HG03066 (cell line): ENCODE measurements around the gene CLPTM1.

Source experiments
- ATAC-seq: cut with Tn5 transposase; IDR thresholded peaks from one replicate; pipeline ENCODE4 v1.9.1; 2021; ENCODE audit warnings: low read depth; ENCODE audit not compliant: unreplicated experiment

The CLPTM1 gene

DNA sequence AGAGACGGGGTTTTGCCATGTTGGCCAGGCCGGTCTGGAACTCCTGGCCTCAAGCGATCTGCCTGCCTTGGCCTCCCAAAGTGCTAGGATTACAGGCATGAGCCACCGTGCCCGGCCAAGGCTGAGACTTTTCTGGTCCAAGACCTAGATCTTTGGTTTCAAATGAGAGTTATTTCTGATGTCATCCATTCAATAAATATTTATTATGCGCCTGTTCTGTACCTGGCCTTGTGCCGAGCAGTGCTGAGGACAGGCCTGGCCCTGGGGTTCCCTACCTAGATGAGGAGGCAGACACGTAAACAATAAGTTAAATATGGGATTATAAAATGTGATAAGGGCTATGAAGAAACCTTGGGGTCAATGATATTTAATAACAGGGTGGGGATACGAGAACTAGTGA, 50.6 kb downstream of the CLPTM1 start:
- no peak for ATAC-seq

DNA sequence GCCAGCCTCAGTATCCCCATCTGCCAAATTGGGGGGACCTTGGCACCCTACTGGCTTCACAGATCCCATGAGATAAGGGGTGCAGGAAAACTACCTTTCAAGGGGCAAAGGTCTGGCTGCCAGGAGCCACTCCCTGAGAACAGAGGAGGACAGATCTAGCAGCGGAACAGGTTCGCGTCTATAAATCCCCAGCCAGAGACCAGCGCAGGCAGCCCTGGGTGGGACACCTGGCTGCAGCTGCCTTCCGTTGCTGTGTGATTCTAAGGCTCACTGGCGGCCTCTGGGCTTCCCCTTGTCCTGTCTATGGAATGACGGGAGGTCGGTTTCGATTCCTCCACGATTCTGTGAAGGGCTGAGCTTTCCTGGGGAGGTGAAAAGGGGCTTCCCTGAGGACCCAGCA, 53.4 kb downstream of the CLPTM1 start:
- no peak for ATAC-seq

DNA sequence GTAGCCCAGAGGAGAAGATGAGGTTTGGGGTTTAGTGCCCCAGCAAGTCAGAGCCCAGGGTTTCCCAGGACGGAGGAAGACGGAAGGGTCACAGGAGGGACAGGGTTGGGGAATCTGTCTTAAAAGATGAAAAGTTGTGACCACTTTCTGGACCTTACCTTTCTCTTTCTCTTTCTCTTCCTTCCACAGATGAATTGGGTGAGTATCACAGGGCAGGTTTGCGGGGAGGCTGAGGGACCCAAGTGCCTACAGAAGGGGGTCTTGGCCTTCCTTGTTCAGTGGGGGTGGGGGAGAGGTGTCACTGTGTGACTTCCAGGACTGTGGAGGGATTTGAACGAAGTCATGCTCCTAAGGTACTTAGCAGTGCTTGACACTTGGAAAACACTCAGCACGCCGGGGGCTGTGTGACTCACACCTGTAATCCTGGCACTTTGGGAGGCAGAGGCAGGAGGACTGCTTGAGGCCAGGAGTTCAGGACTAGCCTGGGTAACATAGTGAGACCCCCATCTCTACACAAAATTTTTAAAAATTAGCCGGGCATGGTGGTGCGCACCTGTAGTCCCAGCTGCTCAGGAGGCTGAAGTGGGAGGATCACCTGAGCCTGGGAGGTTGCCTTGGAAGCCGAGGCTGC, 54.6 kb downstream of the CLPTM1 start:
- ATAC-seq, result no peak

DNA sequence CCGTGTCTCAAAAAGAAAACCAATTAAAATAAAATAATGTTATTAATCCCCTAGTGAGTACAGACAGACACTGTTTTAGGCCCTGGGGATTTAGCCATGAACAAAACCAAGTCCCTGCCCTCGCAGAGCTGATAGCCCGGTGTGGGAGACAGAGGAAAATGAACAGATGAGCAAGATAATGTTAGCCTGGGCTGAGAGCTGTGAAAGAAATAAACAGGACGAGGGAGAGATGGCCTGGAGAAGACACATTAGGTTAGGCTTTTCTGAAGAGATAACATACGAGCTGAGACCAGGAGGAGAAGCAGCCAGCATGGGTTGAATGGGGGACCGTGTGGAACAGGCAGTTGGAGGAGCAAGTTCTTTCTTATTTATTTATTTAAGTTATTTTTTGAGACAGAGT, 55.1 kb downstream of the CLPTM1 start:
- ATAC-seq, result no peak

DNA sequence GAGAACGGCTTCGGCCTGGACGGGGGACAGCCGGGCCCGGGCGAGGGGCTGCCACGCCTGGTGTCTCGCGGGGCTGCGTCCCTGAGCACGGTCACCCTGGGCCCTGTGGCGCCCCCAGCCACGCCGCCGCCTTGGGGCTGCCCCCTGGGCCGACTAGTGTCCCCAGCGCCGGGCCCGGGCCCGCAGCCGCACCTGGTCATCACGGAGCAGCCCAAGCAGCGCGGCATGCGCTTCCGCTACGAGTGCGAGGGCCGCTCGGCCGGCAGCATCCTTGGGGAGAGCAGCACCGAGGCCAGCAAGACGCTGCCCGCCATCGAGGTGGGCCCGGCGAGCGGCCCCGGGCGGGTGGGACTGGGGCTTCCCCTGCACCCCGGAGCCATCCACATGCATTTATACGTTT, 56.8 kb downstream of the CLPTM1 start:
- no peak for ATAC-seq

DNA sequence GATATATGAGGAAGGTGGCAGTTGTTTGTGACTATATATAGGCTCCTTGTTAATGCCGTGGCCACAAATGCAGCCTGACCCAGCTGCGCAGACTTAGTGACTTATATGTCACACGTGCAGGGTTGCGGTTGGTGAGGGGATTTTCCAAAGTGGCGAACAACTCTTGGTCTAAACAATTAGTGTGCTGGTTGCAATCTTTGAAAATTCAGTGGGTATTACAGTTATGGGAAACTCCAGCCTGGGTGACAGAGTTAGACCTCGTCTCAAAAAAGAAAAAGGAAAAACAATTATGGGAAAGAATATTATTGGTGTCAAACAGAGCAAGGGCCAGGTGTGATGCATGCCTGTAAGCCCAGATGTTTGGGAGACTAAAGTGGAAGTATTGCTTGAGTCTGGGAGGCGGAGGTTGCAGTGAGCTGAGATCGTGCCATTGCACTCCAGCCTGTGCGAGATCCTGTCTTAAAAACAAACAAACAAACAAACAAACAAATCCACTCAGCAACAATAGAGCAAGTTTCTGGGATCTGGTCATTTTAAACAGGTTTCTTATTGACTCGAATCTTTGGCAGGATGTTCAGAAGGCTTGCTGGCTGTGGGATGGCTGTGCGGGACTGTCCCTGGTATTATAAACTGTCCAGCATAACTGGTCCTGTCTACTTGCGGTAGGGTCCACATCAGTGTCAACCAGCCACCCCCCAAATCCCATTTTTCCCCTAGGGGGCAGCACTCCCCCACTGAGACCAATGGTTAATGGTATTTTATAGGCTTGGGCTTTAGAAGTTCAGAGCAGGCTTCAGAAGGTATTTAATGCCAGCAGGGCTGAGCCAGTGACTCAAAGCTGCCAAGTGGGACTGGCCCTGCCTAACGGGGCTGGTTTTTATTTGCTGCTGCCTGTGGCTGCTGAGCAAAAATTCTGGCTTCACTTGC, 61.5 kb downstream of the CLPTM1 start:
- ATAC-seq, result no peak

DNA sequence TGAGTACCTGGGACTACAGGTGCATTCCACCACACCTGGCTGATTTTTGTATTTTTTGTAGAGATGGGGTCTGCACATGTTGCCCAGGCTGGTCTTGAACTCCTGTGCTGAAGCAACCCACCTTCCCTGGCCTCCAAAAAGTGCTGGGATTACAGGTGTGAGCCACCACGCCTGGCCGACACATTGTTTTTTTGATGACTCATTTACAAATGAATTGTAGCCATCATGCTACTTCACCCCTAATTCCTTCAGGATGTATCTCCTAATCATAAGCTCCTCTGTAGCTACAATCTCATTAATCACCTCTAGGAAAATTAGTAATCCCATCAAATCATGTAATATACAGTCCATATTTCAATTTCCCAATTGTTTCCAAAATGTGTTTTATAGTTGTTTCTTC, 64.0 kb downstream of the CLPTM1 start:
- ATAC-seq, result no peak

DNA sequence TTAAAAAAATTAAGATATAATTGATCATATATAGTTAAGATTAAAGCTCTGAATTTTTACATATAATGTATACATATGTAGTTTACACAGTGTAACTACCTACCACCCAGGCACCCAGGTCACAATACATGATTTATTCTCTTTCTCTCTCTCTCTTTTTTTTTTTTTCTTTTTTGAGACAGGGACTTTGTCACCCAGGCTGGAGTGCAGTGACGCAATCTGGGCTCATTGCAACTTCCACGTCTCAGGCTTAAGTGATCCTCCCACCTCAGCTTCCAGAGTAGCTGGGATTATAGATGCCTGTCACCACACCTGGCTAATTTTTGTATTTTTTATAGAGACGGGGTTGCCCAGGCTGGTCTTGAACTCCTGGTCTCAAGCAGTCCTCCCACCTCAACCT, 64.9 kb downstream of the CLPTM1 start:
- ATAC-seq, result no peak

DNA sequence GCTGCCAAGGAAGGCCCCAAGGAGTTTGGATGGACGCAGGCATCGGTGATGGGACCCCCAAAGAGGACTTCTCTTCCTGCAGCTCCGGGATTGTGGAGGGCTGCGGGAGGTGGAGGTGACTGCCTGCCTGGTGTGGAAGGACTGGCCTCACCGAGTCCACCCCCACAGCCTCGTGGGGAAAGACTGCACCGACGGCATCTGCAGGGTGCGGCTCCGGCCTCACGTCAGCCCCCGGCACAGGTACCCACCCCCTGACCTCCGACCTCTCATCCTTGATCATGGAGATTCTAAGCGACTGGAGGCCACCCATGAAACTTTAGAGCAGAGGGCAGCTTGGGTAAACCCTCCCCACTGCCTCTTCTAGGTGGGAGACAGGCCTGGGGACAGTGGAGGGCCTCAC, 66.8 kb downstream of the CLPTM1 start:
- ATAC-seq, result no peak

DNA sequence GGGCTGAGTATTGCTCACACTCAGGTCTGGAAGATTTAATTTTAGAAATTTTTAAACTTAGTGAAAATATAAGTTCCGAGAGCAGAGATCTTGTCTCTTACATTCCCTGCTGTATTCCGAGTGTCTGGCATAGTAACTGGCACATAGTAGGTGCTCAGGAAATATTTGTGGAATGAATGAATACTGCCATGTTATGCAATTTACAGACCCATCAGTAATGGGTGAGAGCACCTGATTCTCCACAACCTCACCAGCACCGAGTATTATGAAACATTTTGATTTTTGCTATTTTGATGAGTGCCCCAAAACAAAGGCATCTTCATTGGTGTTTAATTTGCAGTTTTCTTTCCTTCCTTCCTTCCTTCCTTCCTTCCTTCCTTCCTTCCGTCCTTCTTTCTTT, 67.9 kb downstream of the CLPTM1 start:
- ATAC-seq, result no peak

DNA sequence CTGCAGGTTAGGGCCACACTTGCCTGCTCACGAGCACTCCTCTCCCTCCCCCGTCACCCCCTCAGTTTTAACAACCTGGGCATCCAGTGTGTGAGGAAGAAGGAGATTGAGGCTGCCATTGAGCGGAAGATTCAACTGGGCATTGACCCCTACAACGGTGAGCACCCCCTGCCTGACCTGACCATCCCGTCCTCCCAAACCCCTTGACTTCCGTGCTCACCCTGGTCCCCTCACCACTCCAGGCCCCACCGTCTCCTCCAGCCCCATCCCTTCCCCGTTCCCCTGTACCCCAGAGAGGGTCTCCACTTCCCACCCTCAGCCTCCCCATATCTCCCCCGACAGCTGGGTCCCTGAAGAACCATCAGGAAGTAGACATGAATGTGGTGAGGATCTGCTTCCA, 70.1 kb downstream of the CLPTM1 start:
- ATAC-seq, result no peak

DNA sequence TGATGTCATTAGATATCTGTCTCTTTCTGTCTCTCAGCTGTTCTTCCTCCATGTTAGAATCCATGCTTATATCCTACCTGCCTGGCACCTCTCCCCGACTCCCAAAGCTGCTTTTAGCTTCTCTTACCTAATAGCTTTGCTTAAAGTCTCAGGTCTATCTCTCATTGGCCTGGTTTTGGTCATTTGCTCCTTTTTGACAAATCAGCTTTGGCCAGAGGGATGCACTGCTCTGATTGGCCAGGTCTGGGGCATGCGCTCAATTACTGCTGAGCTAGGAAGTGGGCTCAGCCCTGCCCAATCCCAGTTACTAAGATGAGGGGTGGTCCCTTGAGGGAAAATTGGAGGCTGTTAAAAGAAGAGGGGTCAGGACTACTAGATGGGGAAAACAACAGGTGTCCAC, 72.2 kb downstream of the CLPTM1 start:
- no peak for ATAC-seq

DNA sequence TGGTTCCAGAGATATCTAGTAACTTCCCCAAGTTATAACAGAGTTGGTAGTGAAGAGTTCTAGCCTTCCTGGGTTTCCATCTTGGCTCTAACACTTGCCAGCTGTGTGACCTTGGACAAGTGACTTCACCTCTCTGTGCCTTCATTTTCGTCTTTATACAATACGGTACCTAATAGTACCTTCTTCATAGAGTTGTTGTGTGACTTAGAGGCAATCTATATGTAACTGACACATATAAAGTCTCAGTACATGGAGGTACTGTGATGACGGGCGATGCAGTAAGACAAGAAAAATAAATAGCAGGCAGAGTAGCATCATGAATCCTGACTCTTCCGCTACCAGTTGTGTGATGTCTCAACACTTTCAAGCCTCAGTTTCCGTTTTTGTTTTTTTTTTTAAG, 75.6 kb downstream of the CLPTM1 start:
- ATAC-seq, result no peak

DNA sequence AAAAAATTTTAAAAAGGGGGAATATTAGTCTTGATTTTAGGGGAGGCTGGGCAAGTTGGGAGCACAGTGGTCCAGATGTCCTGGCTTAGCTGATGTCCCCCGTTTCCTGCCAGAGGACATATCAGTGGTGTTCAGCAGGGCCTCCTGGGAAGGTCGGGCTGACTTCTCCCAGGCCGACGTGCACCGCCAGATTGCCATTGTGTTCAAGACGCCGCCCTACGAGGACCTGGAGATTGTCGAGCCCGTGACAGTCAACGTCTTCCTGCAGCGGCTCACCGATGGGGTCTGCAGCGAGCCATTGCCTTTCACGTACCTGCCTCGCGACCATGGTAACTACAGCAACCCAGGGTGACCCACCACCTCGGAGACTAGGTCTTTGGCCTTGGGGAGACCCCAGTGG, 77.2 kb downstream of the CLPTM1 start:
- no peak for ATAC-seq

DNA sequence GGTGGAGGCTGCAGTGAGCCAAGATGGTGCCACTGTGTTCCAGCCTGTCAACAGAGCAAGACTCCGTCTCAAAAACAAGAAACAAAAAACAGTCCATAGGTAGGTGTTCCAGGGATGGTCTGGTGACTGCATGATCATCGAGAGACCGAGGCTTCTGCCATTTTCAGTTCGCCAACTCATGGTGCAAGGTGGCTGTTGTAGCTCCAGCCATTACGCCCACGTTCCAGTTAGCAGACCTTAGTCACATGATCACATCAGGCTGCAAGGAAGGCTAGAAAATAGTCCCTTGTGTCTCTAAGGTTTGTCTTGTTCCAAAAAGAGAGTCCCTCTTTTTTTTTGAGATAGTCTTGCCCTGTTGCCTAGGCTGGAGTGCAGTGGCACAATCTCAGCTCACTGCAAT, 80.6 kb downstream of the CLPTM1 start:
- ATAC-seq, result no peak

DNA sequence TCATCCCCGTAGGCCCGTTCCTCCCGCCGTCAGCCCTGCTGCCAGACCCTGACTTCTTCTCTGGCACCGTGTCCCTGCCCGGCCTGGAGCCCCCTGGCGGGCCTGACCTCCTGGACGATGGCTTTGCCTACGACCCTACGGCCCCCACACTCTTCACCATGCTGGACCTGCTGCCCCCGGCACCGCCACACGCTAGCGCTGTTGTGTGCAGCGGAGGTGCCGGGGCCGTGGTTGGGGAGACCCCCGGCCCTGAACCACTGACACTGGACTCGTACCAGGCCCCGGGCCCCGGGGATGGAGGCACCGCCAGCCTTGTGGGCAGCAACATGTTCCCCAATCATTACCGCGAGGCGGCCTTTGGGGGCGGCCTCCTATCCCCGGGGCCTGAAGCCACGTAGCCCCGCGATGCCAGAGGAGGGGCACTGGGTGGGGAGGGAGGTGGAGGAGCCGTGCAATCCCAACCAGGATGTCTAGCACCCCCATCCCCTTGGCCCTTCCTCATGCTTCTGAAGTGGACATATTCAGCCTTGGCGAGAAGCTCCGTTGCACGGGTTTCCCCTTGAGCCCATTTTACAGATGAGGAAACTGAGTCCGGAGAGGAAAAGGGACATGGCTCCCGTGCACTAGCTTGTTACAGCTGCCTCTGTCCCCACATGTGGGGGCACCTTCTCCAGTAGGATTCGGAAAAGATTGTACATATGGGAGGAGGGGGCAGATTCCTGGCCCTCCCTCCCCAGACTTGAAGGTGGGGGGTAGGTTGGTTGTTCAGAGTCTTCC, 82.4 kb downstream of the CLPTM1 start:
- ATAC-seq, result no peak

DNA sequence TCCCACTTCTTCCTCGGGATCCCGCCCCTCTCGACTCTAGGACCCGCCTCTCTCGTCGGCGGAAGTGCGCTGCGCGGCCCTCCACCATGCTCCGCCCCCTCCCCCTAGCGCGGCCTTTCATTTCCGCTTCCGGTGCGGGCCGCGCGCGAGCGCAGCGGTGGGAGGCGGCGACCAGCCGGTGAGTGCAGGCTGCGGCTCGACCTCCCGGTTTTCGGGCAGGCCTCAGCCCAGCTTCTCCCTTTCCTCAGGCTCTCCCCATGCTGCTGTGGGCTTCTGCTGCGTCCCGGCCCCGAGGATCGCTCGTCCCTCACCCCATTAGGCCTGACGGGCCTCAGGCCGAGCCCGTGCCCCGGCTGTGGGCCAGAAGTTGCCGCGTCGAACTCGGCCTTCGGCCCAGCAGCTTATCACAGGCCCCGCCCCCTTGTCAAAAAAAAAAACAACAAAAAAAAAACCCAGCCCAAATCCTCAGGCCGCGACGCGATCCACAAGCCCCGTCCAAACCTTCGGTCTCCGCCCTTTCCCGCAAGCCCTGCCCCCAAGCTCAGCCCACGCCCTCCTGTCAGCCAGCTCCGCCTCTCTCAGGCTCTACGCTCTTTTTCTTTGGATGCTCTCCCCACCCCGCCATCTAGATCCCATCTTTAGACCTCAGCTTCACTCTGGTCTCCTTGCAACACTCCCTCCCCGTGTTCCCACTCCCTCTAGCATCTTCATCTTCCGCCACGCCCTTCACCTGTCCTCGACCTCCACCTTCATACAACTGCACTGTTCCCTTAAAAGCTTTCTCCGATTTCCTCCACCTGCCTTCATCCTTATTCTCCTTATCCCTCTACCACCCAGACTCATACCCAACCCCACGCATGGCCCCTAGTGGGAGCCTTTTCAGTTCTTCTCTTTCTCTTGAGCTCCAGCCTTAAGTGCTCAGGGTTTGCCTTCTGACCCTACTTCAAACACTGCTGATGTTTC, 84.0 kb downstream of the CLPTM1 start, which contains the start of gene CLASRP:
Gene CLASRP, plus strand, starts transcription at position 115 of the 963 bp plus-strand sequence. CDS start 1,168 bp downstream, outside the sequence.
- ATAC-seq, result peak; percentile 70

DNA sequence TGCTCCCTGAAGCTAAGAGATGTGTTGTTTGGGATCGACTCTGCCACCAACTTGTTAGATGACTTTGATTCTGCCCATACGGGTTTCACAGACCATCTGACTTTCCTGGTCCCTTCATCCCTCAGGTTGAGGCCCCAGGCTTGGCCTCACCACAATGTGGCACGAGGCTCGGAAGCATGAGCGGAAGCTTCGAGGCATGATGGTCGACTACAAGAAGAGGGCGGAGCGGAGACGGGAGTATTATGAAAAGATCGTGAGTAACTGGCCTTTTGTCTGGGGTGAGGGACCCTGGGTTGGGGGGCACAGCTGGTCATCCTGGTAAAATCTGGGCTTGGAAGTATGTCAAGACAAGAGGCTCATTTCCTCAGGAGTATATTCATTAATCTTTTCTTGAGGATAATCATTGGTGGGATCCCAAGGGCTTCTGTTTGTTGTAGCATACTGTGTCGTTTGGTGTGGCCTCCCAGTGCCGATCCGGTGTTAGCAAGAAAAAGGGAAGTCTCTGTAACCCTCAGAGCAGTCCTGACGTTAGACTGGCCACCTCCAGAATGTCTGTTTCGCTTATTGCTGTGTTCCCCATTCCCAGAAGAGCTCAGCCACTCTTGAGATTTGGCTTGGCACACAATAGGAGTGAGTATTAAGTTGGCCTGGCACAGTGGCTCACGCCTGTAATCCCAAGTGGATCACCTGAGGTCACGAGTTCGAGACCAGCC, 85.0 kb downstream of the CLPTM1 start:
- ATAC-seq, result no peak

DNA sequence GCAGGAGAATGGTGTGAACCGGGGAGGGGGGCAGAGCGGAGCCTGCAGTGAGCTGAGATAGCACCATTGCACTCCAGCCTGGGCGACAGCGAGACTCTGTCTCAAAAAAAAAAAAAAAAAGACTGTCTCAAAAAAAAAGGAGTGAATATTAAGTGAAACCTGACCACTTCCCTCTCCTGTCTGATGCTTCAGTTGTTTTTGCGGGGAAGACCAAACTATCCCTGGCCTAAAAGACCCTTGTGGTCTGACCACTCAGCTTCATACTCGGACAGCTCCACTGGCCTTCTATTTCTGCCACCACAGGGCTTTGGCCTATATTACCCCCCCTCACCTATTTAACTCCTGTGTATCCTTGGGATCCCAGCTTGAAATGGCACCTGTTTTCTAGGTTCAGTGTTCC, 85.9 kb downstream of the CLPTM1 start:
- no peak for ATAC-seq
